Vagina (tissue), 2 donors: Measurements from ENCODE around the gene DKK1.

Experiments used
- CTCF ChIP-seq, 3 experiments: fragments of 450-650 bp in 2 of 3; fragments of 200-600 bp in 1 of 3; sonication (generic) in 1 of 3; IDR thresholded peaks; one replicate each; pipeline ENCODE4 v1.5.1; 2017 to 2019; ENCODE audit warnings: antibody characterized with exemption in 3 of 3, mild to moderate bottlenecking in 2 of 3, moderate library complexity in 2 of 3
- POLR2A ChIP-seq, 2 donors: fragments of 450-650 bp; IDR thresholded peaks; one replicate each; pipeline ENCODE4 v1.6.1; 2017; ENCODE audit warnings: antibody characterized with exemption in 2 of 2, mild to moderate bottlenecking in 2 of 2, moderate library complexity in 2 of 2

- TF ChIP-seq CTCF (IDR thresholded peaks at IDR 0.05) = no peak
- no peak for TF ChIP-seq POLR2A (IDR thresholded peaks at IDR 0.05)
Measured at GRCh38 chr10:52284416-52285013, 29.6 kb upstream of the DKK1 start.
